RPMI8226 (cell line): ENCODE measurements around the gene S100A13.
A peak's percentile ranks its signal among the peaks of the same experiment; 100 is the strongest.
"Not testable (repeated sequence)": the region's sequence is repeated elsewhere in the genome, so short reads cannot be mapped to it uniquely, and the experiment has no call there.

Source experiments
- DNase-seq: peaks from one replicate; pipeline ENCODE4 v3.0.0-alpha.2; 2015

The S100A13 gene

DNA sequence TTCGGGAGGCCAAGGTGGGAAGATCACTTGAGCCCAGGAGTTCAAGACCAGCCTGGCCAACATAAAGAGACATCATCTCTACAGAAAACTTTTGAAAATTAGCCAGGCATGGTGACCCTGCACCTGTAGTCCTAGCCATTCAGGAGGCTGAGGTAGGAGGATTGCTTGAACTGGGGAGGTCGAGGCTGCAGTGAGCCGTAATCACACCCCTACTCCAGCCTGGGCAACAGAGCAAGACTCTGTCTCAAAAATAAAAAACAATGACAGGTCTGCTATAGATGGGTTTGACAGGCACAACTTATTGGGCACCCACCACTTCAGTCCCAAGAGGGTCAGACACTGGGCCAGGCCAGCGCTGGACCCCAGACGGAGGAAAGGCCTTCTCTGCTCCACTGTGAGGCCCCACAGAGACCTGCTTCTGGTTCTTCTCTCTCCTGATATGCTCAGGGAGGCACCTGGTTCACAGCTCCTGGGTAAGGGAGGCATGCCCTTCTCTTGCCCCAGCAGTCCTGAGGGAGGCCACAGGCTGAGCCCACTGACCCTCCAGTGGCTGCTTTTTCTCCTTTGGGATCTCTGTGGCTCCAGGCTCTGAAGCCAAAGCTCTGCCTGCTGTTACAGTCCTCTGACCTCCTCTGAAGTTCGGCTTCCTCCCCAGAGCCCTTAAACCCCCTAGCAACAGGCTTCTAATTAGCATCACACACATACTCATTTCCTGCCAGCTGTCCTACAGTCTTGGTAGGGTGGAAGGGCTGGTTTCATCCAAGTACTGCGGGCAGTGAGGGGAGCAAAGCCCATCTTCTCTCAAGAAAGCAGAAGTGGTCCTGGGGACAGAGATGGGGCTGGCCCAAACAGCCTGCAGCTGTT lies 28.8 kb downstream of the S100A13 start:
- DNase-seq, result peak; percentile 83

DNA sequence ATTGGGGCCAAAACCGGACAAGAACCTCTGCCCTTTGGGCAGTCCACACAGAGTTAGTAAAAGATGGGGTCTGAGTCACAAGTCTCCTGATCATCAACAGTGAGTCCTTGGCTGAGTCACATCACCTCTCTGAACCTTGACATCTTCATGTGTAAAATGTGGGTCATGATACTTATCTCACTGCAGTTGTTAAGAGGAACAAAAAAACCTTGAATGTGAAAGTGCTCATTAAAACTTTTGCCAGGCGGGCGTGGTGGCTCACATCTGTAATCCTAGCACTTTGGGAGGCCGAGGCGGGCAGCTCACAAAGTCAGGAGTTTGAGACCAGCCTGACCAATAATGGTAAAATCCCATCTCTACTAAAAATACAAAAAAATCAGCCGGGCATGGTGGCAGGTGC lies 30.1 kb downstream of the S100A13 start:
- DNase-seq, result no peak

DNA sequence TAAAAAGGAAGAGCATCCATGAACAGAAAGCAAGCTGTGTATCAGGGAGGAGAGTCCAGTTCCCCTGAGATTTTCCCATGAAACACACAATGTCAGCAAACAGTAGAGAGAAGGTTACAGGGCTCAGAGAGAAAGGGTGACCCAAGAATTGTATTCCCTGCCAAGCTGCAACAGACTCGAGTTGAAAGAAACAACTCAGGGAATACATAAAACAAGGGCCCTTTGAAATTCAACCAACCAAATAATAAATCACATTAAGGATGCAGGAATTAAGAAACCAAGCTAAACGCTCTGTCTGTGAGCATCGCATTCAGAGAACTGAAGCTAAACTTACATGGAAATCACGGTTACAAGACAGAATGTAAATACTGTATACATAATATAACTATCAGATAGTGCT lies 34.6 kb downstream of the S100A13 start:
- no peak for DNase-seq

DNA sequence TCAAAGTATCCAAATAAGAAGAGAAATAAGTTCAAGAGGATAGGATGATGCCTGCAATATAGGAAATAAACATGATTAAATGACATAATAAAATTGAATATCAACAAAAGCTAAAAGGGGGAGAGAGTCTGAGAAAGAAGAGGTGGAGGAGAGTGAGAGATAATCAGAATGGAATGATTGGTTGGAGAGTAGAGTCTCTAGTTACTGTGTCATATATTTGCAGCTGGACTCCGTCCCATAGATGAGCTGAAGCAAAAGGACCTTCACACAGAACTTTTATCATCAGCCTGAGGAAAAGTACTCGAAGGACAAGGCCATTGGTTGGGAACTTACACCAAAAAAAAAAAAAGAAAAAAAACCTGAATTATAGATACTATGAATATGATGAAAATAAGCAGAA lies 38.8 kb downstream of the S100A13 start:
- no peak for DNase-seq

GRCh38 chr1:153588033-153588432 lies 39.3 kb downstream of the S100A13 start:
- peak; percentile 67 for DNase-seq

GRCh38 chr1:153587314-153587713 lies 40.0 kb downstream of the S100A13 start:
- no peak for DNase-seq

- DNase-seq, result no peak
Measured at GRCh38 chr1:153586347-153586746, 41.0 kb downstream of the S100A13 start.

DNA sequence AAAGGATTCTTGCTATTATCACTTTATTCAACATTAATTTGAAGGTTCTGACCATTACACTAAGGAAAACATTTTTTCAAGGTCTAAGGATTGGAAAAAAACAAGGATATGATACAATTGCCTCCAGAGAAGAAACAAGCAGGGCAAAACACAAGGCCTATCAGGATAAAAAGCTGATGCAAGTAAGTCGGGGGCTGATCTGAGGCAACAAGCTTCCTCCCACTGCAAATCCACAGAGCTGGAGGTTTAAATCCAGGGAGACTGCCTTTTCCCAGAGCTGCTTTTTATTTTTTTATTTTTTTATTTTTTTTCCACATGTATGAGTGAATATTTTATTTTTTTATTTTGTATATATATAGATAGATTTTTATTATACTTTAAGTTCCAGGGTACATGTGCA lies 42.3 kb downstream of the S100A13 start:
- no peak for DNase-seq

DNA sequence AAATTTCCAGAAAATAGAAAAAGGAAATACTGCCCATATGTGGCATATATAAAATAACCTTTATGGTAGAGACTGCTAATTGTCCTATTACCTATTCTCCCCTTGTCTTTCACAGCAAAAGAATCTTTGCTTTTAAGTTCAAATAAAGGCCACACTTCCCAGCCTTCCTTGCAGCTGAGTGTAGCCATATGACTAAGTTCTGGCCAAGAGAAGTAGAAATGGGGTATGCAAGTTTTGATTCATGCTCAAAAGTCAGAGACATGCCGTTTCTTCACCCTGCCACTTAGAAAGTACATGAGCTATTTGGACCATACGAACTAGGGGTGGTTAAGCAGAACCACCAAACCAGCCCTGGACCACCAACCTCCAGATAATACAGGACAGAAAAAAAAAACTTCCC lies 43.3 kb downstream of the S100A13 start:
- no peak for DNase-seq

DNA sequence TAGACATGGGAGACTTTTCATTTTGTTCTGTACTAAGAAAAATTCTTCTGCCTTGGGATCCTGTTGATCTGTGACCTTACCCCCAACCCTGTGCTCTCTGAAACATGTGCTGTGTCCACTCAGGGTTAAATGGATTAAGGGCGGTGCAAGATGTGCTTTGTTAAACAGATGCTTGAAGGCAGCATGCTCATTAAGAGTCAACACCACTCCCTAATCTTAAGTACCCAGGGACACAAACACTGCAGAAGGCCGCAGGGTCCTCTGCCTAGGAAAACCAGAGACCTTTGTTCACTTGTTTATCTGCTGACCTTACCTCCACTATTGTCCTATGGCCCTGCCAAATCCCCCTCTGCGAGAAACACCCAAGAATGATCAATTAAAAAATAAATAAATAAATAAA lies 43.8 kb downstream of the S100A13 start:
- DNase-seq, result not testable (repeated sequence)

- not testable (repeated sequence) for DNase-seq
Measured at GRCh38 chr1:153582836-153583235, 44.5 kb downstream of the S100A13 start.

- DNase-seq, result no peak
Measured at GRCh38 chr1:153578936-153579335, 48.4 kb downstream of the S100A13 start.

DNA sequence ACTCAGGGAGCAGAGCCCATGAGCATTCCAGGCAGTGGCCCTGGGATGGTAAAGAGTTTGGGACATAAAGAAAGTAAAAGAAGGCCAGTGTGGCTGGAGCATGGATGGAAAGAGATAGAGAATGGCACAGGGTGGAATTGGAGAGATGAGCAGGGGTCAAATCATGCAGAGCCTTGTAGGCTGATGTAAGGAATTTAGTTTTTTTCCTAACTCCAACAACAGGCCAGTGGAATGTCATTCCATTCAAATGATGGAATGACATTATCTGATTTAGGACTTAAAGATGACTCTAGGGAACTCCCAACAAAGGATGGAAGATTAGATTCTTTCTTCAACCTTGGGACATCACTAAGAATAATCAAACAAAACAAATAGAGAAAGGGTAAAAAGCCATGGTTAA lies 48.8 kb downstream of the S100A13 start:
- DNase-seq, result no peak

DNA sequence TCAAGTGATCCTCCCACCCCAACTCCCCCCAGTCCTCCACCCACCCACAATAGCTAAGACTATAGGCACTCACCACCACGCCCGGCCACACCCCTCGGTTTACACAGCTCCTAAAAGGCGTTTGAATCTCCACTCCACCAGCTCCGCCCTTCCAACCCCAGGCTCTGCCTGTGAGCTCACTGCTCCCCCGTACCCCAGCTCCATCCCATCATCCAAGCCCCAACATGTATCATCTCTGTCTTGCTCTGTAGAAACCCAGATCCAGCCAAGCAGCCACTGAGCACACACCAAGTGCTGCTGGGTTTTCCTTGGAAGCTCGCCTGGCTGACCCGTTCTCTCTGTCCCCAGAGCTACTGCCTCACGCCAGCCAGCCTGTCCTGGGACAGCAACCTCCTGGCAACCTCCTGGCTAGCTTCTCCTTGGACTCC lies 49.7 kb downstream of the S100A13 start:
- DNase-seq, result no peak

- DNase-seq, result no peak
Measured at GRCh38 chr1:153577138-153577537, 50.2 kb downstream of the S100A13 start.

GRCh38 chr1:153575497-153575896 lies 51.8 kb downstream of the S100A13 start:
- DNase-seq, result not testable (repeated sequence)

DNA sequence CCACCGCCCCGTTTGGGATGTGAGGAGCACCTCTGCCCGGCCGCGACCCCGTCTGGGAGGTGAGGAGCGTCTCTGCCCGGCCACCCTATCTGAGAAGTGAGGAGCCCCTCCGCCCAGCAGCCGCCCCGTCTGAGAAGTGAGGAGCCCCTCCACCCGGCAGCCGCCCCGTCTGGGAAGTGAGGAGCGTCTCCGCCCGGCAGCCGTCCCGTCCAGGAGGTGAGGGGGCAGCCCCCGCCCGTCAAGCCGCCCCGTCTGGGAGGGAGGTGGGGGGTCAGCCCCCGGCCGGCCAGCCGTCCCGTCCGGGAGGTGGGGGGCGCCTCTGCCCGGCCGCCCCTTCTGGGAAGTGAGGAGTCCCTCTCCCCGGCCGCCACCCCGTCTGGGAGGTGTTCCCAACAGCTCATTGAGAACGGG lies 52.2 kb downstream of the S100A13 start:
- not testable (repeated sequence) for DNase-seq

- no peak for DNase-seq
Measured at GRCh38 chr1:153573351-153573750, 54.0 kb downstream of the S100A13 start.

- peak; percentile 90 for DNase-seq
Measured at GRCh38 chr1:153572569-153573015, 54.7 kb downstream of the S100A13 start.

DNA sequence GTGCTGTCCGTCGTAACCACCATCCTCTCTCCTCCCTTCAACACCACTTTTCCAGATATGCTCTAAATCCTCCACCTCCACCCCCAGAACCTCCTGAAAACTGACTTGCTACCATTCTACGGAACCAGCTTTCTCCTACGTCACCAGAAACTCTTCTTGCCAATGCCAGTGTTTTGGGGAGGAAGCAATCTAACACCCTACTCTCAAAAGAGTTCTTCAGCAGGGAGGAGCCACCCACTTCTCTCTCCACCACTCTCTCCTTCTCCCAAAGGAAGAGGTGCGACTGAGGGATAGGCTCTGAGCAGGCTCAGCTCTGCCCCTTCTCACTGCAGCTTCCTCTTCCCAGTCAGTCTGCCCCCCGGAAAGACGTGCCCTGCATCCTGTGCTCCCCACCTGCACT lies 55.6 kb downstream of the S100A13 start:
- no peak for DNase-seq

GRCh38 chr1:153570874-153571273 lies 56.4 kb downstream of the S100A13 start:
- no peak for DNase-seq

GRCh38 chr1:153569465-153569864 lies 57.8 kb downstream of the S100A13 start:
- no peak for DNase-seq
